PC-3 (cell line): ENCODE measurements around the gene FLNB.

Experiments used
- EZH2 ChIP-seq: fragments of 300-600 bp; sonication (generic); IDR thresholded peaks from one replicate; pipeline ENCODE4 v1.6.1; 2017; ENCODE audit warnings: antibody characterized with exemption, mild to moderate bottlenecking, low read length; ENCODE audit not compliant: unreplicated experiment
- EZH2phosphoT487 ChIP-seq: fragments of 300-600 bp; sonication (generic); IDR thresholded peaks from 2 replicates; pipeline ENCODE4 v1.6.1; 2018; ENCODE audit warnings: mild to moderate bottlenecking, antibody characterized with exemption, low read length, borderline replicate concordance
- TF ChIP-seq, protein P1 (sequence below): fragments of 300-600 bp; sonication (generic); conservative IDR thresholded peaks from 2 replicates; pipeline ENCODE4 v1.5.1; 2017; ENCODE audit warnings: antibody characterized with exemption, low read depth, mild to moderate bottlenecking, low read length

DNA sequence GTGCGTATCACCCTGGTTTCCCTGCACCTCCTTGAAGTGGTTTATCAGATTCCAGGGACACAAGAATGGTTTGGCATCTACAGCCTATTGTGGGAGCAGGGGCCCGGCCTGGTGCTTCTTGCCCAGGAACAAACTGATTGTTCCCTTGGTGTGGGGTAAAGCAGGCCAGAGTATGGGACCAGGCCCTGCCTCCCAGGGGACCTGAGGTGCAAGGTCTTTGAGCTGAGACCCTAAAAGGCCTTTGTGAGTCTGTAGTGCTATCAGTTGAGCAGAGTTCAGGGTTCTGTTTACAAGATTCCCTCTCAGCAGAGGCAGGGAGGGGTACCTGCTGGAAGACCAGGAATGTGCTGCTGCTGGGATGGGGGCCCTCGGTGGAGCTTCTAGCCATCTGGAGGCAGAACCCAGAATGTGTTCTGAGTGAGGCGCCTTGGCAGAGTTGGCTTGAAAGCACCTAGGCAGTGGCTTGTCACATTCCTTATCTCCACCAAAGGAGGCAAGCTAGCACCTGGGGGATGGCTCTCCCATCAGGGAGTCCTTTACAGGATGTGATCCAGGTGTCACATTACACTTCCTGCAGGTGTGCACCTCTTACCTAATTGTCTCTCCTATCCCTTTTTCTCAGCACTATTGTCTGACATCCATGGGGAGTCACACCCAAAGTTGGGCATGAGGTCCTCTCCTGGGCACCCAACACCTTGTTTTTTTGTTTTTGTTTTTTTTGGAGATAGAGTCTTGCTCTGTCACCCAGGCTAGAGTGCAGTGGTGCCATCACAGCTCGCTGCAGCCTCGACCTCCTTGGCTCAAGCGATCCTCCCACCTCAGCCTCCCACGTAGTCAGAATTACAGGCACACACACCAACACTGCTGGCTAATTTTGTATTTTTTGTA lies 13.1 kb downstream of the FLNB start:
- TF ChIP-seq EZH2 (no peak), EZH2phosphoT487 (no peak)
- TF ChIP-seq, protein P1, sequence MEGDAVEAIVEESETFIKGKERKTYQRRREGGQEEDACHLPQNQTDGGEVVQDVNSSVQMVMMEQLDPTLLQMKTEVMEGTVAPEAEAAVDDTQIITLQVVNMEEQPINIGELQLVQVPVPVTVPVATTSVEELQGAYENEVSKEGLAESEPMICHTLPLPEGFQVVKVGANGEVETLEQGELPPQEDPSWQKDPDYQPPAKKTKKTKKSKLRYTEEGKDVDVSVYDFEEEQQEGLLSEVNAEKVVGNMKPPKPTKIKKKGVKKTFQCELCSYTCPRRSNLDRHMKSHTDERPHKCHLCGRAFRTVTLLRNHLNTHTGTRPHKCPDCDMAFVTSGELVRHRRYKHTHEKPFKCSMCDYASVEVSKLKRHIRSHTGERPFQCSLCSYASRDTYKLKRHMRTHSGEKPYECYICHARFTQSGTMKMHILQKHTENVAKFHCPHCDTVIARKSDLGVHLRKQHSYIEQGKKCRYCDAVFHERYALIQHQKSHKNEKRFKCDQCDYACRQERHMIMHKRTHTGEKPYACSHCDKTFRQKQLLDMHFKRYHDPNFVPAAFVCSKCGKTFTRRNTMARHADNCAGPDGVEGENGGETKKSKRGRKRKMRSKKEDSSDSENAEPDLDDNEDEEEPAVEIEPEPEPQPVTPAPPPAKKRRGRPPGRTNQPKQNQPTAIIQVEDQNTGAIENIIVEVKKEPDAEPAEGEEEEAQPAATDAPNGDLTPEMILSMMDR: no peak
